A673 (cell line): Measurements from ENCODE around the gene SMPD2.

ENCODE experiments used
- EZH2 ChIP-seq: fragments of 200-600 bp; sonication (generic); IDR thresholded peaks from 2 replicates; pipeline ENCODE4 v1.6.1; 2017; ENCODE audit warnings: borderline replicate concordance, low read depth, mild to moderate bottlenecking, mixed read lengths, antibody characterized with exemption, low read length; ENCODE audit not compliant: poor library complexity, severe bottlenecking
- TF ChIP-seq, protein P1 (sequence below): fragments of 300-800, 200-600 bp; sonication (generic); conservative IDR thresholded peaks from 2 replicates; pipeline ENCODE4 v1.5.1; 2017; ENCODE audit warnings: low read depth, mild to moderate bottlenecking, antibody characterized with exemption, low read length, moderate library complexity, mixed read lengths

DNA sequence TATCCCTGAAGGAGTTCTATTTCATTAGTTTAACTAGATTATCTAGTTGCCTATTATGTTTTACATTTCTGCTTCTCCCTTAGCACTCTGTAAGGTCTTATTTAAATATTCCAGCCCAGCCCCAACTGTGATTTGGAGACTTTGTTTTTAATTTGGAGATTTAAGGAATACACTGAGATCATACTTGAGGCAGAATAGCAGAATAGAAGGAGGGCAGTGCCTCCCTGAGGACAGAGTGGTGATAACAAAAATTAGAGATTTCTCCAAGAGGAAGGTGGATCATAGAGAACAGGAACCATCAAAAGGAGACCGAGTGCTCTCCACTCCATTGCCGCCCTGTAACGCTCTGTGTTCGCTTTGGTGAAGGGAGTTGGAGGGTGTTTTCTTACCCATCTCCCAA lies 43.5 kb upstream of the SMPD2 start:
- TF ChIP-seq, protein P1, sequence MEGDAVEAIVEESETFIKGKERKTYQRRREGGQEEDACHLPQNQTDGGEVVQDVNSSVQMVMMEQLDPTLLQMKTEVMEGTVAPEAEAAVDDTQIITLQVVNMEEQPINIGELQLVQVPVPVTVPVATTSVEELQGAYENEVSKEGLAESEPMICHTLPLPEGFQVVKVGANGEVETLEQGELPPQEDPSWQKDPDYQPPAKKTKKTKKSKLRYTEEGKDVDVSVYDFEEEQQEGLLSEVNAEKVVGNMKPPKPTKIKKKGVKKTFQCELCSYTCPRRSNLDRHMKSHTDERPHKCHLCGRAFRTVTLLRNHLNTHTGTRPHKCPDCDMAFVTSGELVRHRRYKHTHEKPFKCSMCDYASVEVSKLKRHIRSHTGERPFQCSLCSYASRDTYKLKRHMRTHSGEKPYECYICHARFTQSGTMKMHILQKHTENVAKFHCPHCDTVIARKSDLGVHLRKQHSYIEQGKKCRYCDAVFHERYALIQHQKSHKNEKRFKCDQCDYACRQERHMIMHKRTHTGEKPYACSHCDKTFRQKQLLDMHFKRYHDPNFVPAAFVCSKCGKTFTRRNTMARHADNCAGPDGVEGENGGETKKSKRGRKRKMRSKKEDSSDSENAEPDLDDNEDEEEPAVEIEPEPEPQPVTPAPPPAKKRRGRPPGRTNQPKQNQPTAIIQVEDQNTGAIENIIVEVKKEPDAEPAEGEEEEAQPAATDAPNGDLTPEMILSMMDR, result peak; percentile 35; the same call in 1 of the 2 replicates
- TF ChIP-seq EZH2, result no peak
